Measurements from ENCODE around the gene TBCK.

Gene TBCK

GRCh38 chr4:106315968-106316772 is at the start of gene TBCK, which contains the start of gene AIMP1:
Gene TBCK (minus strand): TSS chr4:106316209. CDS start chr4:106308960, 7,249 bp downstream.
Gene AIMP1 (plus strand): TSS chr4:106316550. CDS start chr4:106325010, 8,460 bp downstream.
- no peaks in the 10 kb centered on the region for H3K36me3 ChIP-seq (ENCODE audit: control insufficient read depth, insufficient read depth, low read length)
- peak within 1 kb of the TSS; percentile 97 for H3K9ac ChIP-seq (ENCODE audit: low read depth, low read length)
- H3K27ac ChIP-seq (ENCODE audit: low read depth, low read length): peak within 1 kb of the TSS; percentile 94
- H3K4me3 ChIP-seq (ENCODE audit: low read depth, low read length): peak within 1 kb of the TSS; percentile 80
- H3K9me3 ChIP-seq (ENCODE audit: control insufficient read depth, insufficient read depth, low read length): no peaks in the 10 kb centered on the region; the same call in none of the 2 replicates
- H3K27me3 ChIP-seq (ENCODE audit: control insufficient read depth, insufficient read depth, low read length): no peaks in the 10 kb centered on the region
- peaks cover 10% of the 10 kb centered on the region for H3K4me1 ChIP-seq (ENCODE audit: control insufficient read depth, insufficient read depth, low read length)

- Histone ChIP-seq H3K4me1 (ENCODE audit: control insufficient read depth, insufficient read depth, low read length) (peaks cover 4% of the 10 kb centered on the region; the same call in 1 of the 2 replicates), H3K4me3 (ENCODE audit: low read depth, low read length) (no peak overlapping the region), H3K9me3 (ENCODE audit: control insufficient read depth, insufficient read depth, low read length) (no peaks in the 10 kb centered on the region), H3K27me3 (ENCODE audit: control insufficient read depth, insufficient read depth, low read length) (no peaks in the 10 kb centered on the region), H3K9ac (ENCODE audit: low read depth, low read length) (no peak overlapping the region), H3K27ac (ENCODE audit: low read depth, low read length) (no peak overlapping the region), H3K36me3 (ENCODE audit: control insufficient read depth, insufficient read depth, low read length) (no peaks in the 10 kb centered on the region)
Measured at GRCh38 chr4:106365613-106366012, 49.6 kb upstream of the TBCK start.

GRCh38 chr4:106364282-106364681 is 48.3 kb upstream of the TBCK start:
- Histone ChIP-seq H3K27ac (ENCODE audit: low read depth, low read length) (no peak overlapping the region), H3K36me3 (ENCODE audit: control insufficient read depth, insufficient read depth, low read length) (no peaks in the 10 kb centered on the region), H3K9ac (ENCODE audit: low read depth, low read length) (no peak overlapping the region), H3K27me3 (ENCODE audit: control insufficient read depth, insufficient read depth, low read length) (no peaks in the 10 kb centered on the region), H3K9me3 (ENCODE audit: control insufficient read depth, insufficient read depth, low read length) (no peaks in the 10 kb centered on the region), H3K4me1 (ENCODE audit: control insufficient read depth, insufficient read depth, low read length) (peaks cover 4% of the 10 kb centered on the region; the same call in 1 of the 2 replicates), H3K4me3 (ENCODE audit: low read depth, low read length) (no peak overlapping the region)

GRCh38 chr4:106362086-106362825 is 46.2 kb upstream of the TBCK start:
- Histone ChIP-seq H3K27ac (ENCODE audit: low read depth, low read length) (no peak overlapping the region), H3K4me1 (ENCODE audit: control insufficient read depth, insufficient read depth, low read length) (peaks cover 4% of the 10 kb centered on the region; the same call in 1 of the 2 replicates), H3K27me3 (ENCODE audit: control insufficient read depth, insufficient read depth, low read length) (no peaks in the 10 kb centered on the region), H3K9ac (ENCODE audit: low read depth, low read length) (no peak overlapping the region), H3K4me3 (ENCODE audit: low read depth, low read length) (no peak overlapping the region), H3K36me3 (ENCODE audit: control insufficient read depth, insufficient read depth, low read length) (no peaks in the 10 kb centered on the region), H3K9me3 (ENCODE audit: control insufficient read depth, insufficient read depth, low read length) (no peaks in the 10 kb centered on the region)

GRCh38 chr4:106358899-106359298 is 42.9 kb upstream of the TBCK start:
- Histone ChIP-seq H3K4me1 (ENCODE audit: control insufficient read depth, insufficient read depth, low read length) (no peaks in the 10 kb centered on the region), H3K27ac (ENCODE audit: low read depth, low read length) (no peak overlapping the region), H3K4me3 (ENCODE audit: low read depth, low read length) (no peak overlapping the region), H3K27me3 (ENCODE audit: control insufficient read depth, insufficient read depth, low read length) (no peaks in the 10 kb centered on the region), H3K9me3 (ENCODE audit: control insufficient read depth, insufficient read depth, low read length) (no peaks in the 10 kb centered on the region), H3K9ac (ENCODE audit: low read depth, low read length) (no peak overlapping the region), H3K36me3 (ENCODE audit: control insufficient read depth, insufficient read depth, low read length) (no peaks in the 10 kb centered on the region)

- Histone ChIP-seq H3K27me3 (ENCODE audit: control insufficient read depth, insufficient read depth, low read length) (no peaks in the 10 kb centered on the region), H3K9ac (ENCODE audit: low read depth, low read length) (no peak overlapping the region), H3K4me1 (ENCODE audit: control insufficient read depth, insufficient read depth, low read length) (no peaks in the 10 kb centered on the region), H3K36me3 (ENCODE audit: control insufficient read depth, insufficient read depth, low read length) (no peaks in the 10 kb centered on the region), H3K9me3 (ENCODE audit: control insufficient read depth, insufficient read depth, low read length) (no peaks in the 10 kb centered on the region), H3K27ac (ENCODE audit: low read depth, low read length) (no peak overlapping the region), H3K4me3 (ENCODE audit: low read depth, low read length) (no peak overlapping the region)
Measured at GRCh38 chr4:106355193-106355592, 39.2 kb upstream of the TBCK start.

- Histone ChIP-seq H3K27ac (ENCODE audit: low read depth, low read length) (no peak overlapping the region), H3K27me3 (ENCODE audit: control insufficient read depth, insufficient read depth, low read length) (no peaks in the 10 kb centered on the region), H3K4me1 (ENCODE audit: control insufficient read depth, insufficient read depth, low read length) (no peaks in the 10 kb centered on the region), H3K36me3 (ENCODE audit: control insufficient read depth, insufficient read depth, low read length) (peaks cover 2% of the 10 kb centered on the region), H3K9me3 (ENCODE audit: control insufficient read depth, insufficient read depth, low read length) (no peaks in the 10 kb centered on the region), H3K4me3 (ENCODE audit: low read depth, low read length) (no peak overlapping the region), H3K9ac (ENCODE audit: low read depth, low read length) (no peak overlapping the region)
Measured at GRCh38 chr4:106353786-106354185, 37.8 kb upstream of the TBCK start.

- Histone ChIP-seq H3K27ac (ENCODE audit: low read depth, low read length) (no peak overlapping the region), H3K4me3 (ENCODE audit: low read depth, low read length) (no peak overlapping the region), H3K36me3 (ENCODE audit: control insufficient read depth, insufficient read depth, low read length) (peaks cover 24% of the 10 kb centered on the region)
Measured at GRCh38 chr4:106351016-106351415, 35.0 kb upstream of the TBCK start.

GRCh38 chr4:106347167-106347566 is 31.2 kb upstream of the TBCK start:
- no peak overlapping the region for H3K9ac ChIP-seq (ENCODE audit: low read depth, low read length)
- no peaks in the 10 kb centered on the region for H3K27me3 ChIP-seq (ENCODE audit: control insufficient read depth, insufficient read depth, low read length)
- H3K4me1 ChIP-seq (ENCODE audit: control insufficient read depth, insufficient read depth, low read length): 0 out of 2 replicates have a peak, but pooled peaks cover 4% of the 10 kb centered on the region
- H3K4me3 ChIP-seq (ENCODE audit: low read depth, low read length): no peak overlapping the region
- H3K36me3 ChIP-seq (ENCODE audit: control insufficient read depth, insufficient read depth, low read length): peaks cover 24% of the 10 kb centered on the region
- H3K9me3 ChIP-seq (ENCODE audit: control insufficient read depth, insufficient read depth, low read length): no peaks in the 10 kb centered on the region
- H3K27ac ChIP-seq (ENCODE audit: low read depth, low read length): no peak overlapping the region

More at GRCh38 chr4:106351016-106351415, 35.0 kb upstream of the TBCK start:
- H3K4me1 ChIP-seq (ENCODE audit: control insufficient read depth, insufficient read depth, low read length): no peaks in the 10 kb centered on the region
- no peaks in the 10 kb centered on the region for H3K9me3 ChIP-seq (ENCODE audit: control insufficient read depth, insufficient read depth, low read length)
- H3K9ac ChIP-seq (ENCODE audit: low read depth, low read length): no peak overlapping the region
- no peaks in the 10 kb centered on the region for H3K27me3 ChIP-seq (ENCODE audit: control insufficient read depth, insufficient read depth, low read length)

GRCh38 chr4:106344647-106344970 is 28.6 kb upstream of the TBCK start:
- H3K36me3 ChIP-seq (ENCODE audit: control insufficient read depth, insufficient read depth, low read length): peaks cover 29% of the 10 kb centered on the region
- peak overlapping the region; percentile 35 for H3K27ac ChIP-seq (ENCODE audit: low read depth, low read length)

More at GRCh38 chr4:106344647-106344970, 28.6 kb upstream of the TBCK start:
- Histone ChIP-seq H3K9ac (ENCODE audit: low read depth, low read length) (no peak overlapping the region), H3K4me3 (ENCODE audit: low read depth, low read length) (no peak overlapping the region), H3K4me1 (ENCODE audit: control insufficient read depth, insufficient read depth, low read length) (0 out of 2 replicates have a peak, but pooled peaks cover 4% of the 10 kb centered on the region), H3K9me3 (ENCODE audit: control insufficient read depth, insufficient read depth, low read length) (no peaks in the 10 kb centered on the region), H3K27me3 (ENCODE audit: control insufficient read depth, insufficient read depth, low read length) (no peaks in the 10 kb centered on the region)
